B cell (primary cell): ENCODE results near the gene GNS.

Source experiments
- EZH2 ChIP-seq: IDR thresholded peaks from 2 replicates; pipeline ENCODE4 v1.6.1; 2012; ENCODE audit warnings: borderline replicate concordance, low read depth, mild to moderate bottlenecking, moderate library complexity, low read length; ENCODE audit not compliant: insufficient read depth, poor library complexity, severe bottlenecking
- TF ChIP-seq, protein P1 (sequence below): fragments of 200-600 bp; IDR thresholded peaks from one replicate; pipeline ENCODE4 v1.8.0; 2022; ENCODE audit warnings: antibody characterized with exemption, mild to moderate bottlenecking

DNA sequence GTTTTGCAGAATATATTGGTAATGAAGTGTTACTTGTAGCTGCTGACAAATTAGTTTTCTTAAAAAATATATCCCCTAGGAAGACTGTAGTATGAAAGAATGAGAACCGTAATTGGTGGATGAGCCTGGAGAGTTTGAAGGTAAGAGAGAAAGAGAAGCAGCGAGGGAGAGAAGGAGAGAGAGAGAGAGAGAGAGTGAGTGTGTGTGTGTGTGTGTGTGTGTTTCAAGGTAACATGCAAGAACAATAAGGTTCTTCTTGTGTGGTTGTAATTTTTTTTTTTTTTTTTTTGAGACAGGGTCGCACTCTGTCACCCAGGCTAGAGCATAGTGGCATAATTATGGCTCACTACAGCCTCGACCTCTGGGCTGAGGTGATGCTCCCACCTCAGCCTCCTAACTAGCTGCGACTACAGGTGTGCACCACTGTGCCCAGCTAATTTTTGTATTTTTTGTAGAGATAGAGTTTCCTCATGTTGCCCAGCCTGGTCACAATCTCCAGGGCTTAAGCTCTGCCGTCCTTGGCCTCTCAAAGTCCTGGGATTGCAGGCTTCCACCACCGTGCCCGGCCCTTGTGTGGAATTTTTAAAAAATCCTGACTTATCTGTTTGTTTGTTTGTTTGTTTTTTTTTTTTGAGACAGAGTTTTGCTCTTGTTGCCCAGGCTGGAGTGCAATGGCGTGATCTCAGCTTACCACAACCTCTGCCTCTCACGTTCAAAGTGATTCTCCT, 75.2 kb downstream of the GNS start:
- TF ChIP-seq, protein P1, sequence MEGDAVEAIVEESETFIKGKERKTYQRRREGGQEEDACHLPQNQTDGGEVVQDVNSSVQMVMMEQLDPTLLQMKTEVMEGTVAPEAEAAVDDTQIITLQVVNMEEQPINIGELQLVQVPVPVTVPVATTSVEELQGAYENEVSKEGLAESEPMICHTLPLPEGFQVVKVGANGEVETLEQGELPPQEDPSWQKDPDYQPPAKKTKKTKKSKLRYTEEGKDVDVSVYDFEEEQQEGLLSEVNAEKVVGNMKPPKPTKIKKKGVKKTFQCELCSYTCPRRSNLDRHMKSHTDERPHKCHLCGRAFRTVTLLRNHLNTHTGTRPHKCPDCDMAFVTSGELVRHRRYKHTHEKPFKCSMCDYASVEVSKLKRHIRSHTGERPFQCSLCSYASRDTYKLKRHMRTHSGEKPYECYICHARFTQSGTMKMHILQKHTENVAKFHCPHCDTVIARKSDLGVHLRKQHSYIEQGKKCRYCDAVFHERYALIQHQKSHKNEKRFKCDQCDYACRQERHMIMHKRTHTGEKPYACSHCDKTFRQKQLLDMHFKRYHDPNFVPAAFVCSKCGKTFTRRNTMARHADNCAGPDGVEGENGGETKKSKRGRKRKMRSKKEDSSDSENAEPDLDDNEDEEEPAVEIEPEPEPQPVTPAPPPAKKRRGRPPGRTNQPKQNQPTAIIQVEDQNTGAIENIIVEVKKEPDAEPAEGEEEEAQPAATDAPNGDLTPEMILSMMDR: no peak
- TF ChIP-seq EZH2: no peak
